ENCODE results near the gene NTNG2.

Gene NTNG2

GRCh38 chr9:132147331-132147730, 14.5 kb upstream of the NTNG2 start:
- DNase-seq (ENCODE audit: low spot score) = no peak

DNA sequence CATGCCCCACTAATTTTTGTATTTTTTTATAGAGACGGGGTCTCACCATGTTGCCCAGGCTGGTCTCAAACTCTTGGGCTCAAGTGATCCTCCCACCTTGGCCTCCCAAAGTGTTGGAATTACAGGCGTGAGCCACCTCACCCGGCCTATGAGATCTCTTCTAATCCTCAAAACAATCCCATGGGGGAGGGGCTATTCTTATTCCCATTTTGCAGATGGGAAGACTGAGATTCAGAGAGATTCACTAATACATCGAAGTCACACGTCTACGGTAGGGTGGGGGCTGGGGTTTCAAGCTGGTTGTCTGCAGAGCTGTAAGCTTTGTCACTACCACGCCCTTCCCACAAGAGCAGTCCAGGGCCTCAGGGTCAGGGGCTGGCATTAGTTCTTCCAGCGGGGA, 14.0 kb upstream of the NTNG2 start:
- no peak for DNase-seq (ENCODE audit: low spot score)

GRCh38 chr9:132150256-132150655, 11.6 kb upstream of the NTNG2 start:
- no peak for DNase-seq (ENCODE audit: low spot score)

- no peak for DNase-seq (ENCODE audit: low spot score)
Observed at GRCh38 chr9:132151118-132151517, 10.7 kb upstream of the NTNG2 start.

DNA sequence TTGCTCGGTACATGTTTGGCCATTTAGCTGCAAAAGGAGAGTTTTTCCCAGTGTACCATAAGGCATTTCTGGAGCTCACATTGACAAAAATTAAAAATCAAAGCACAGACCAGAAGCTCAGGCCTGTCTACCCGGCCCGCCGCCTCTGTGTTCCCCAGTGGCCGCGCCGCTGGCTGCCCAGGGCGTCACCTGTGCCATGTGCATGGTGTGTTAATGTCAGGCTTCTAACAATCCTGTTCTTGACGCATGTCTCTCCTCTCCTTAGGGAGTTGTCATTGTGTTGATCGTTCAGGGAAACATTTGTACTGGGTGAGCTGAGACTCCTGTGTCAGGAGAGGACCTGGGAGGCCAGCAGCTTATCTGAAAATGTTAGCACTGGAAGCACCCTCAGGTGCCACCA, 9.6 kb upstream of the NTNG2 start:
- DNase-seq (ENCODE audit: low spot score) = no peak

GRCh38 chr9:132154863-132155567, 6.8 kb upstream of the NTNG2 start:
- no peak for DNase-seq (ENCODE audit: low spot score)

DNA sequence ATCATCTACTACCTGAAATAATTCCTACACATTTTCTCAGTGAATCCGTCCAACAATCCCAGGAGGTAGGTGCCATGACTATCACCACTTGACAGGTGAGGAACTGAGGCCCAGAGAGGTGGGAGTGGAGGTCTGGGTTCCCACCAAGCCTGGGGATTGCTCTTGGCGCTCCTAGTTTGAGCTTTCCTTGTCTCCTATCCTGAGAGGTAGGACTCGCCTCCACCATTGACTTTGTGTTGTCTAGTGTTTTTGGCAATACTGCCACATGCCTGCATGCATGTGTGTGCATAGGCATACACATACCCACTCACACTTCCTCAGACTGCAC, 6.3 kb upstream of the NTNG2 start:
- DNase-seq (ENCODE audit: low spot score) = no peak

DNA sequence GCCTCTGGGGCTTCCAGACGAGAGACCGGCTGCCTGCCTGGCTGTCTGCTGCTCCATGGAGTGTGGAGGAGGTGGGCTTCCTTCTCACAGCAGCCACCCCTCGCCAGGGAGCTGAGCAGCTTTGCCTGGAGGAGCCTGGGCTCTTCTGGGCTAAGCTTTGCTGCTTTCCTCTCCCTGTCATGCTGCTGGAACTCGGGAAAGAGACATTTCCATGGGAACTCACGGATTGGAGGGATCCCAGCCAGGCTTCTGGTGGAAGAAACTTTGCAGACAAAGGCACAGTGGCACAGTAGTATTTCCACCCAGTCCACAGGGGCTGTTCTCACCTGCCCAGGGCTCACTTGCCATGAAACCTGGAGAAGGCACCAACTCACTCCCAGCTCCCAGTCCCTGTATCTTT, 5.6 kb upstream of the NTNG2 start:
- DNase-seq (ENCODE audit: low spot score) = no peak

DNA sequence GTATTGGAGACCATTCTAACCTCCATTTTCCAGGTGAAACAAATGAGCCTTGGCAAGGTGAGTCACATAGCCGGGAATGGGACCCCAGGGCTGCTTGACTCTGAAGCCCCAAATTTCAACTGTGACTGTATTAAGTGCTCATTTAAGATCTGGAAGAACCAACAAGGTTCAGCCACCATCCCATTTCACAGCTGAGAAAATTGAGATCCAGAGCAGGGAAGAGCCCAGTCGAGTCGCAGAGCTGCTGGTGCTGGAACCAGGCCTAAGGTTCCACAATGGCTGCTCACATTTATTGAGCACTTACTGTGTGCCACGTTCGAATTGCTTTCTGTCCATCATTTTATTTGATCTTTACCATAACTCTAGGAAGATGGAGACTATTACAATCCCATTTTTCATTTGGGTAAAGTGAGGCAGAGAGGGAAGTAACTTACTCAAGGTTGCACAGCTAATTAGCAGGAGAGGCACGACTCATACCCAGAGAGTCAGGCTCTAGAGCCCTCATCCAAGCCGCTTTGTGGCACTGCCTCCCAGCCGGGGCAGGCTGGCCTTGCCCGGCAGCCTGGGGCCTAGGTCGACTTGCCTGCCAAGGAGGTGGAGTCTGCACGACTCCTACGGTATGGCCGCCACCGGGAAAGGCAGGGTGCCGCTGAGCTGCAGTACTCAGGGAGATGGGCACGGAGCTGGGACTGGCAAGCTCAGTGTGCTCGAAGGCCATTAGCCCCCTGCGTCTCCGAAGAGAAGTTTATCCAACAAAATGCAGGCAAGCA, 4.3 kb upstream of the NTNG2 start:
- DNase-seq (ENCODE audit: low spot score) = no peak

- DNase-seq (ENCODE audit: low spot score) = no peak
Observed at GRCh38 chr9:132160802-132161742, 786 bp upstream of the NTNG2 start.

GRCh38 chr9:132162764-132163456, 1.1 kb downstream of the NTNG2 start:
- no peak for DNase-seq (ENCODE audit: low spot score)

DNA sequence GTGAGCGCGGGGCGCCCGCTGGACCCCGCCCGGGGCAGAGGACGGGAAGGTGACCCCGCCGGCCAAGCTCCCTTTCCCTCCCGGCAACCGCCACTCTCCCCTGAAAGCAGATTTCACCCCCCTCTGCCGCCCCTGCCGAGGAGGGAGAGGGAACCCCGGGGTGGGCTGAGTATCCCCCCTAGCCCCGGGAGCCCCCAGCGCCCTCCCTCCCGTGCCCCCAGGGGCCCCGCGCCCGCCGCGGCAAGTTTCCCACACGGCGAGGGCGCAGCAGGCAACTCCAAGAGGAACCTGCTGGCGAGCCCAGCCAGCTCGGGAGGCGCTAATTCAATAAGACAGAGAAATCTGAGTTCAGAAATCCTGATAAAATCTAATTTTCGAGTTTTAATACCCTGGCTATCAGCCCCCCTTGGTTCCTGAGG, 1.6 kb downstream of the NTNG2 start:
- DNase-seq (ENCODE audit: low spot score) = no peak

DNA sequence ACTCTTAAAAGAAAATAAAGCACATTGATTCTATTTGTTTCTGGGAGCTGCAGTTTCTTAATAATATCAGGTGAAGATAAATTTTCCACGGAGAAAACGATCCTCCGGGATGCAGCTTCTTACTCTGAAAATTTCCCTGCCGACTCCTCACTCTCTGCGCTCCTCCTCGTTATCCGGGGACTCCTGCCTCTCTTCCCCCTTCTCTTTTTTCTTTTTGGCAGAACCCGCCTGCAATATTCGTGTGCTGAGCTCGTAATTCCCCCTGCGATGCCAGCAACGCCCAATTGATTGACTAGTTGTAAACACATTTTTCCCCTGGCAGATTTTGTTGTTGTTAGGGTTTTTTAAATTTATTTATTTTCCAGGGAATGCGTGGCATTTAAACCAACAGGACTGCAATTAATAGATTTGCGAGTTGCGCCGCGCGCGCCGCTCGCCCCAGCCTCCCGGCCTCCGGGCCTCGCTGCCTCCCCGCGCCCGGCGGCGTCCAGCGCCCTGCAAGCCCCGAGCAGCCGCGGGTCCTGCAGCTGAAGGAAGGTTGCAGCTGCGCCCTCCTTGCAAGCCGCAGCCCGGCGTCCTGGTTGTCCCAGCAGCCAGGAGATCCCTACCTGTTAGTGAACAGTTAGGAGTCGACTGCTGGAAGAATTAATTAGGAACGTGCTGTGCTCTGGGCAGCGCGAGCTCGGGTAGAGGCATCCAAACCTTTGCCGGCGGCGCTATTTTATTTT, 2.2 kb downstream of the NTNG2 start:
- no peak for DNase-seq (ENCODE audit: low spot score)

DNA sequence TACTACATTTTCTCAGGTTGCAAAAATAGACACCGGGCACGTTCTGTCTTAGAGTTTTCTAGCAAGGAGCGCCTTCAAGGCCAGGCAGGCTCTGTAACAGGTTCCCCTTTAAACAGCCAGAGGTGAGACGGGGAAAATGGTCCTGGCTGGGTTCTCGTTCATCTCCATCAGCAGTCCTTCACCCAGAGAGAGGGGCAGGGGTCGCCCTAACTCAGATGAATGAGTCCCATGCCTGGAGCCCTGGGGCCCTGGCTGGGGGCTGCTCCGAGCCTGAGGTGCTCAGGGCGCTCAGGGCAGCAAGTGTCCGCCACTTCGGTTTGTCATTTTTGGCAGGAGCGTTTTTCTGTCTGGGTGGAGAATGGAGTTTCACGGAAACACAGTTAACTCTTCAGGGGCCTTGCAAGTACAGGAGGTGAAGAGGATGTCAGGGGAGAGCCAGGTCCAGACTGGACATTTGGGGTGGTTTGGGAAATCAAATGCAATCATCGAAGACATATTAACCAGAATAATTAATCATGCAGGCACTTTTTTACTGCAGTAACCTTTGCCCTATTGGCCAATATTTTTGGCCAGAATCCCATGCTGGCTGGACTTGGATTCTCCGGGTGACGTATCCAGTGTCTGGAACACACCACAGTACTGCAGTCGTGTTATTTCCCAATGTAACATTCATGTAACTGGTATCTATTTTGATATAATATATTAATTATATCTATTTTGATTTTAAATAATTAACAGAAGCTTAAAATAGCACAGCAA, 2.9 kb downstream of the NTNG2 start:
- DNase-seq (ENCODE audit: low spot score) = no peak

GRCh38 chr9:132166599-132166998, 4.7 kb downstream of the NTNG2 start:
- no peak for DNase-seq (ENCODE audit: low spot score)

GRCh38 chr9:132167192-132167591, 5.3 kb downstream of the NTNG2 start:
- DNase-seq (ENCODE audit: low spot score) = no peak

- no peak for DNase-seq (ENCODE audit: low spot score)
Observed at GRCh38 chr9:132168347-132168746, 6.5 kb downstream of the NTNG2 start.

DNA sequence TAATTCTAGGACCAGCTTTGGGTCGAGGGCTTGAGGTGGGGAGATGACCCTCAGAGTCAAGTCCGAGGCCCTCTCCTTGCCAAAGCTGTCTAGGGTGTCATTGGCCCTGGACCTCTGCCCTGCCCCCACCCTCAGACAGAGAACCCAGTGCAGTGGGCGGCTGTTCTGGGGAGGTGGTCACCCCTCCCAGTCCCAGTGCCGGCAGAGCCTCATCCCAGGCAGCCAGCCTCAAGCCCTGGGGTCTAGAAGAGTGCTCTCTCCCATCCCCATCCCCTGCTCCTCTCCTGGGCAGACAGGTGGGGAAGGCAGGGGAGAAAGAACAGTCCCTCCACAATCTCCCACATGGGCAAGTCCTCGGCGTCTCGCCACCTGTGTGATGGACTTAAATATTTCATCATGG, 7.0 kb downstream of the NTNG2 start:
- DNase-seq (ENCODE audit: low spot score) = no peak

GRCh38 chr9:132169672-132170392, 8.0 kb downstream of the NTNG2 start:
- DNase-seq (ENCODE audit: low spot score) = peak; percentile 75

GRCh38 chr9:132171702-132172101, 9.8 kb downstream of the NTNG2 start:
- no peak for DNase-seq (ENCODE audit: low spot score)

Data from HuH-7.5 (cell line).